Heart right ventricle (tissue), 16 donors: ENCODE results near the gene OR7G1. TPM values are rescaled to one million over a fixed set of nuclear protein-coding genes. Genes with fewer than 3 reads are reported as not detected.

ENCODE experiments used
- ATAC-seq, 8 donors: fragments of 200-7000 bp; cut with Tn5 transposase; one replicate each; pipeline ENCODE4 v1.9.1; 2020; ENCODE audit warnings: mild to moderate bottlenecking in 8 of 8, moderate library complexity in 8 of 8, moderate number of reproducible peaks in 1 of 8
- DNase-seq, 2 donors: peaks; one replicate each; pipeline ENCODE4 v3.0.0-alpha.2; 2020
- H3K27ac ChIP-seq, 10 donors: fragments of 200-600 bp; sonication (generic) in 2 of 10; one replicate each; pipeline versions ENCODE4 v1.5.0 to v1.8.0; 2020 to 2022; ENCODE audit warnings: mild to moderate bottlenecking in 3 of 10
- H3K27me3 ChIP-seq, 7 donors: fragments of 200-600 bp; one replicate each; pipeline ENCODE4 v1.8.0; 2021 to 2022; ENCODE audit warnings: mild to moderate bottlenecking in 2 of 7
- H3K36me3 ChIP-seq, 9 donors: fragments of 200-600 bp; sonication (generic) in 1 of 9; one replicate each; pipeline versions ENCODE4 v1.5.0 to v1.8.0; 2020 to 2022; ENCODE audit warnings: mild to moderate bottlenecking in 2 of 9
- H3K4me1 ChIP-seq, 9 donors: fragments of 200-600 bp; sonication (generic) in 1 of 9; one replicate each; pipeline versions ENCODE4 v1.5.0 to v1.8.0; 2020 to 2022; ENCODE audit warnings: mild to moderate bottlenecking in 4 of 9
- H3K4me3 ChIP-seq, 10 donors: fragments of 200-600 bp; sonication (generic) in 2 of 10; one replicate each; pipeline versions ENCODE4 v1.5.0 to v1.8.0; 2020 to 2022; ENCODE audit warnings: mild to moderate bottlenecking in 7 of 10, moderate library complexity in 2 of 10
- H3K9me3 ChIP-seq, 11 donors: fragments of 200-600 bp in 10 of 11; sonication (generic) in 2 of 11; one replicate each; pipeline versions ENCODE4 v1.5.0 to v1.8.0; 2013 to 2022; ENCODE audit warnings: mild to moderate bottlenecking in 2 of 11, control low read depth in 1 of 11, moderate library complexity in 1 of 11
- CTCF ChIP-seq, 9 donors: fragments of 200-600 bp; sonication (generic) in 2 of 9; IDR thresholded peaks; one replicate each; pipeline versions ENCODE4 v1.5.0 to v1.8.0; 2021 to 2022; ENCODE audit warnings: antibody characterized with exemption in 9 of 9, mild to moderate bottlenecking in 5 of 9, moderate library complexity in 1 of 9
- WGBS, 2 donors: extraction: QIAGEN DNeasy Blood & Tissue Kit; methylation state at CpG; one replicate each; pipeline ENCODE4 v1.1.7; 2013; ENCODE audit warnings: inconsistent platforms in 1 of 2; 5-methylcytosine and 5-hydroxymethylcytosine counted together
- intact Hi-C, 10 donors: fragments of 100-400 bp; cut with DNase I; formaldehyde crosslinking; loops; one replicate each; pipeline versions ENCODE4 v1.11.1 to v1.14.2; 2022
- polyA plus RNA-seq, 2 donors: library from polyadenylated mRNA; stranded (reverse); fragments of 200-250 nt; gene quantifications; one replicate each; pipeline ENCODE4 v1.2.3, GENCODE V29; 2013
- total RNA-seq, 10 donors: library from RNA; stranded (reverse); fragmentation: NEBNext Ultra II Directional in 3 of 10; extraction: Animal tissue kit (Norgen Biotek cat#: 25700) in 3 of 10; gene quantifications; one replicate each; pipeline versions ENCODE4 v1.2.1 to v1.2.4, GENCODE V29; 2021 to 2023
- donor health status: Arrhythmogenic right ventricular cardiomyopathy.
- donor health status: ischemic (EF 13 %, LVEDD 7.1; RV severe dilation, severe dysfunction).
- donor health status: healthy with polysubstance abuse.
- donor health status: DM: no; HTN: yes; CAD: no.
- donor health status: DM: no; HTN: no; CAD: no.
- donor health status: ischemic (EF 25% LVEDD 6.9; RV normal size, moderate dysfunction).
- donor health status: ischemic (EF 25% LVEDD 5.7; RV mildly dilated, moderate dysfunction).
- donor health status: healthy.
- donor health status: DM: yes; HTN: yes; CAD: no.
- donor health status: Ischemic cardiomyopathy.
- donor health status: ischemic (EF 35%, LVEDD 5.7; RV mildly dilated, moderate dysfunction).
- donor health status: nonischemic (EF 11% LVEDD 7.7; RV severe dilation, severe dysfunction).
- donor health status: DM: yes; HTN: yes; CAD: no.
- donor health status: PGD.
- donor health status: ischemic (EF 29% LVEDD 5.4; RV normal size, mild dysfunction).
- donor health status: nonischemic (EF 23%, LVEDD 6.1; RV moderate dilation, normal function).

Gene OR7G1
- total and polyA plus RNA-seq, 12 donors: not detected

- TF ChIP-seq CTCF (IDR thresholded peaks at IDR 0.05): no peak
- Histone ChIP-seq H3K27me3 (peaks cover 0 to 51% (median 20%) of the 10 kb centered on the region in 7 donors), H3K27ac (no peak within 1 kb of the TSS), H3K36me3 (no peaks in the 10 kb centered on the region), H3K4me1 (no peaks in the 10 kb centered on the region), H3K9me3 (no peaks in the 10 kb centered on the region), H3K4me3 (no peak within 1 kb of the TSS)
- 65 to 69% methylated on average over 8 of the region's 8 CpGs for WGBS, 2 donors
- ATAC-seq: no peak
- DNase-seq: no peak
- intact Hi-C loops: no loop called here
These were observed 8.2 kb downstream of the OR7G1 start, which contains the start of gene OR7G2 for GRCh38 chr19:9107375-9107774. TSS of gene OR7G2 (minus strand) at chr19:9107475. CDS start at chr19:9103243, 4,232 bp downstream.

DNA sequence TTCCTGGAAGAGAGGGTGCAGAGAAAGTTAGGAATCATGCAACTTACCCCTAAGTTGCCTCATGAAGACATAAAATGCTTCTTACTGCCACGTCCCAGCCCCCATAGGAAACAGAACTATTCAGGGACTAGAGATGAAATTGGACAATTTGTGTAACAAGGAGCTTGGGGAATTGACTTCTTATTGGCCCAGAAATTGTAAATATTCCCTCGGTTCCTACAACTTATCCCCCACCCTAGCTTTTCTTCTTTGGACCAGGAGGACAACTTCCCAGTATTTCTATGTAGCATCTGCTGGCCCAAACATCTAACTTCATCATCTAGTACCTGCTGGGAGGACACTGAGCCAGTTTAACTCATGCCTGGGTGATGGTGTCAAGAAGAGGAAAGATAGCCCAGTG lies 28.8 kb downstream of the OR7G1 start, which contains the start of gene OR1M1:
TSS of gene OR1M1 (plus strand) at position 301 of the 400 bp plus-strand sequence. CDS start 6,184 bp downstream, outside the sequence.
- Histone ChIP-seq H3K27me3 (peaks cover 0 to 43% (median 25%) of the 10 kb centered on the region in 7 donors), H3K4me3 (no peak within 1 kb of the TSS), H3K9me3 (no peaks in the 10 kb centered on the region), H3K36me3 (no peaks in the 10 kb centered on the region), H3K27ac (no peak within 1 kb of the TSS), H3K4me1 (no peaks in the 10 kb centered on the region)
- no peak for DNase-seq
- intact Hi-C loops: no loop called here
- ATAC-seq: no peak
- 30 to 57% methylated on average over 2 of the region's 2 CpGs for WGBS, 2 donors
- TF ChIP-seq CTCF (IDR thresholded peaks at IDR 0.05): no peak

- H3K27ac ChIP-seq: no peak overlapping the region
These were observed 36.9 kb downstream of the OR7G1 start for GRCh38 chr19:9078651-9079050.

GRCh38 chr19:9076901-9077300 lies 38.7 kb downstream of the OR7G1 start:
- intact Hi-C loops: loop anchor here in 1 of 10 donors (2.0 kb wide), 1 partner anchor 420 kb away; no protein-coding TSS in a partner anchor
- Histone ChIP-seq H3K36me3 (no peaks in the 10 kb centered on the region), H3K27me3 (peaks cover 0 to 4% (median 0%) of the 10 kb centered on the region in 7 donors), H3K9me3 (no peaks in the 10 kb centered on the region), H3K4me3 (no peak overlapping the region), H3K27ac (no peak overlapping the region), H3K4me1 (peaks cover 0 to 13% (median 8%) of the 10 kb centered on the region in 9 donors)
- 69 to 70% methylated on average over 10 of the region's 10 CpGs for WGBS, 2 donors
- DNase-seq (no peak), ATAC-seq (no peak)
- no peak for TF ChIP-seq CTCF (IDR thresholded peaks at IDR 0.05)

More at GRCh38 chr19:9078651-9079050, 36.9 kb downstream of the OR7G1 start:
- no peak overlapping the region for H3K4me3 ChIP-seq
- H3K9me3 ChIP-seq: no peaks in the 10 kb centered on the region
- DNase-seq: no peak
- 82 to 88% methylated on average over 4 of the region's 4 CpGs for WGBS, 2 donors
- ATAC-seq: no peak
- intact Hi-C loops: loop anchor here in 3 of 10 donors (2.0 kb wide), 1 partner anchor 424 kb away; no protein-coding TSS in a partner anchor
- TF ChIP-seq CTCF (IDR thresholded peaks at IDR 0.05): no peak
- no peaks in the 10 kb centered on the region for H3K36me3 ChIP-seq
- H3K27me3 ChIP-seq: peaks cover 0 to 11% (median 4%) of the 10 kb centered on the region in 7 donors
- H3K4me1 ChIP-seq: peaks cover 0 to 13% (median 8%) of the 10 kb centered on the region in 9 donors
